Measurements from ENCODE around the gene EFL1.

The EFL1 gene

DNA sequence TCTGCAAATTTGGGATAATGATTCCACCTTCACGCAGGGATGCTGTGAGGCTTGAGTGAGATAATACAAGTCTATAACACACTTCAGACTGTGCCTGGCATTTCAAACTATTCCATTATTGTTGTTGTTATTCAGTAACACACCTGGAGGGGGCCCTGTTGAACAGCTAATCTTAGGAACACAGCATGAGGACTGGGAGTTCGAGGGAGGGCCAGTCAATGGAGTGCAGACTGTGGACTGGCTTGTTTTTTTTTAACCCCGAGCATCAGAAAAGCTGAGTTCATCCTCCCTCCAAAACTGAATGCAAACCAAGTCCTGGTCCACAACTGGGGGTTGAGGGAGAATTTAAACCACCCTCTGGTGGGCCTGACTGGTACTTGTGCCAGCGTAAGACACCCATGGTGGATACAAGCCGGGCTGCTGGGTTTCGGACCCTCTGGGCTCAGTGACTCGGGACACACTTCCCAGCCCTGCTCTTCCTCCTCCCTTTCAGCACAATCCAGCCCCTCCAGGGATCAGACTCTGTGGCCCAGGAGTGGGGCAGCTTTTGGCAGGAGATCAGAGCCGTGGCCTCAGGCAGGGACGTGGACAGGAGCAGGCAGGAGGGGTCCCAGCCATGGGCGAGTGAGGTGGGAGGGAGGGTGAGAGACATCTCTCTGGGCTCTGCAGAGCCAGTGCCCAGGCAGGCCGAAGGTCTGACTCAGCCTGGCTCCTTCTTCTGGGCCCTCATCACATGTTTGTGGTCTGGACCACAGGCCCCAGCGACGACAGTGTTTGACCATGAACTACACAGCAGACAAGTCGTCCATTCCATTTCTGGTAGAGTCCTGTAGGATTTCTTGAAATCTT lies 180.4 kb downstream of the EFL1 start:
- peak; percentile 36 for DNase-seq (ENCODE audit: extremely low read depth, low read depth)
- TF ChIP-seq CTCF (IDR thresholded peaks at IDR 0.05; ENCODE audit: low read depth, low read length, missing control alignments), result peak; percentile 40
- no peak overlapping the region for H3K4me3 ChIP-seq (replicated peaks; ENCODE audit: low read depth, low read length)

GRCh38 chr15:82080774-82081173 lies 181.8 kb downstream of the EFL1 start:
- no peak for DNase-seq (ENCODE audit: extremely low read depth, low read depth)
- no peak overlapping the region for H3K4me3 ChIP-seq (replicated peaks; ENCODE audit: low read depth, low read length)
- TF ChIP-seq CTCF (IDR thresholded peaks at IDR 0.05; ENCODE audit: low read depth, low read length, missing control alignments), result no peak
